Fibroblast of gingiva (primary cell): ENCODE results near the gene TMF1.

Source experiments
- DNase-seq: peaks from one replicate; pipeline ENCODE4 v3.0.0-alpha.2; 2011; ENCODE audit warnings: low read depth

Gene TMF1

DNA sequence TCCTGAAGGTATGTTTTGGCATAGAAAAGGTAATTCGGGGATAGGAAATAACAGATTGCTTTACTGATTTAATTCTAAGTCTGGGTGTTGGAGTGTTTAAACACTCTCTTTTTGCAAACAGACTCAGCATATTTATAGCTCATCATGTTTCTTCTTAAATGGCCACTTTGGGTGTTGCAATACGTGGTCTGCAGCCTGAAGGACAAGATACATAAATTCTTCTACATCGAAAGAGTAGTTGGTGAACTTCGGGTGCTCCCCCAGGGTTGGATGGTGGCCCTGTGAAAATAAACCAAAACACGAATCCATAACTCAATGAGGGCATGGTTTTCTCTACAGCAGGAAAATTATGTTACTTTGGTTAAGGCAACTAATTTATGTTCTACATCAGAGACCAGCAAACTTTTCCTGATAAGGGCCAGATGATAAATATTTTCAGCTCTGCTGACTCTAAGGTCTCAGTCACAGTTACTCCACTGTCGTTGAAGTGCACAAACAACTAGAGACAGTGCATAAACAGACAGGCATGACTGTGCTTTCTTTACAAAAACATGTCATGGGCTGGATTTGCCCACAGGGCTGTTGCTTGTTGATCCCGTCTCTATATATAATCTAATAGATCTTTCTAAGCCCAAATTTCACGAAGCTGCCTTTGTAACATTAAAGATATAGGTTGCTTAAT, 74.5 kb downstream of the TMF1 start:
- no peak for DNase-seq

DNA sequence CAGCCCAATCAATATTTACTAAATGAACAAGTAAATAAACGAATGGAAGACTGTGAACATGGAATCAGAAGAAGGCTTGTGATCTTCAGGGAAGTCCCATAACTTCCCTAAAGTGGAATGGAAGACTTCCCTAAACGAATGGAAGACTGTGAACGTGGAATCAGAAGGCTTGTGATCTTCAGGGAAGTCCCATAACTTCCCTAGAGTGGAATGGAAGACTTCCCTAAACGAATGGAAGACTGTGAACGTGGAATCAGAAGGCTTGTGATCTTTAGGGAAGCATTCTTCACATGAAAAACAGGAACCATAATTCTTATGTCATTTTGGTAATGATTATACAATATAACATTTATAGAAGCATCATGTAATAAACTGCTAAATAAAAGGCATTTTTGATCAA, 77.4 kb downstream of the TMF1 start:
- no peak for DNase-seq

DNA sequence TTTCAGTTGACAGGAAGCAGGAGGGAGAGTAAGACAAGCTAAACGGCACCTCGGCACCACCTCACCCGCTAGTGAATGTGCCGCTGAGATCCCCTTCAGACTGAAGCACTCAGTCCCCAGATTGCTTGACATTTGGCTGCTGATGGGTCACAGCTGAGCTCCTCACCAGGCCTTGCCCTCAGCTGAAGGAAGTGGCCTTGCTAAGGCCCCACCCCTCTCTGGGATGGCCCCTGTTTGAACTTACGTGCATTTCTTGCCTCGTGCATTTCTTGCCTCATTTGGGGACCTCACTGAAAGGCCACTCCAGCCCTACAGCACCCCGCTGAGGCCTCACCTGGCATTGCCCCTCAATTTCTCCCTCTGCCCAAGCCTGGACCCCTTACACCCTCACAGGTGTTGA, 78.5 kb downstream of the TMF1 start:
- no peak for DNase-seq

DNA sequence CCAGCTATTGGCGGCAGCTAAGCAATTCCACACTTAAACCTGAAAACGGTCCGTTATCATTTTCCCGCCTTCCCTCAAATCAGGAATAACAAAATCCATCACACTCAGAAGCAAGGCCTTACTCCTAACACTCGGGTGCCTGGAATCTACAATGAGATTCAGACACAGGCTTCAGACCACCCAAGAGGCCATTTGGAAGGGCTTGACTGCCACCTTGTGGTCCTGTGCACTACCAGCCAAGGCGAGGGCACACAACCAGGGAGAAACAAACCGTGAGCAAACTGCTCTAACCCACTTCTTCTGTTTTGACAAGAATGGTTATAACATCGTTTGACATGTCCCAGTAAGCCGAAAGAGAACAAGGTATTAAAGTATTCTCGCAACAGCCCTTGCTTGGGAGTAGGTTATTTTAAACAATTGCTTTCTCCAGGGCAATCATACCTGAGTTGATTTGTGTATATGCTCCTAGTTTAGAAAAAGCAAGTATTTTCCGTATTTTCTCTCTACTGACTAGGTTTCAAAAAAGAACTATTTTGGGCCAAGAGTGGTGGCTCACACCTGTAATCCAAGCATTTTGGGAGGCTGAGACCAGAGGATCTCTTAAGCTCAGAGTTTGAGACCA, 79.7 kb downstream of the TMF1 start:
- peak; percentile 30 for DNase-seq
